Activated CD8-positive, alpha-beta memory T cell treated with anti-CD3 and anti-CD28 coated beads, Interleukin-2, amount 10 ng/mL, durations not matched to agents 7 days and 5 days (primary cell): ENCODE measurements around the gene SHH. TPM values are rescaled to one million over a fixed set of nuclear protein-coding genes. Genes with fewer than 3 reads are reported as not detected.

Experiments used
- ATAC-seq: fragments of 150-1000 bp; cut with Tn5 transposase; one replicate; pipeline ENCODE4 v1.10.0; 2021; ENCODE audit warnings: moderate library complexity
- CTCF ChIA-PET: fragments of 350-600 bp; sonication (Branson Sonifier 250); formaldehyde crosslinking; loops from one replicate; lab custom pipeline; 2021; ENCODE audit warnings: antibody characterized with exemption; lab: Charles Lee
- DNase-seq: peaks from one replicate; pipeline ENCODE4 v3.0.0-alpha.2; 2020
- H3K27ac Mint-ChIP-seq: one replicate; pipeline ENCODE4 v1.8.0; 2021; ENCODE audit warnings: mild to moderate bottlenecking, mixed read lengths
- H3K27me3 Mint-ChIP-seq: one replicate; pipeline ENCODE4 v1.8.0; 2021; ENCODE audit warnings: mixed read lengths
- H3K36me3 Mint-ChIP-seq: one replicate; pipeline ENCODE4 v1.8.0; 2021; ENCODE audit warnings: mild to moderate bottlenecking, mixed read lengths
- H3K4me1 Mint-ChIP-seq: one replicate; pipeline ENCODE4 v1.8.0; 2021; ENCODE audit warnings: mixed read lengths
- H3K4me3 Mint-ChIP-seq: one replicate; pipeline ENCODE4 v1.8.0; 2021; ENCODE audit warnings: mild to moderate bottlenecking, moderate library complexity, mixed read lengths
- H3K9me3 Mint-ChIP-seq: one replicate; pipeline ENCODE4 v1.8.0; 2022; ENCODE audit warnings: low read depth, mixed read lengths
- total RNA-seq, 2 experiments: library from RNA; stranded (reverse); gene quantifications; one replicate each; pipeline ENCODE4 v1.2.3, GENCODE V29; 2021

The SHH gene
- total RNA-seq, 2 experiments from 2014 or later = not detected

- H3K4me3 Mint-ChIP-seq = no peak overlapping the region
- no peak for DNase-seq
- no peak overlapping the region for H3K27ac Mint-ChIP-seq
- H3K36me3 Mint-ChIP-seq = no peaks in the 10 kb centered on the region
- no peak for ATAC-seq
- H3K9me3 Mint-ChIP-seq = no peaks in the 10 kb centered on the region
- H3K4me1 Mint-ChIP-seq = peaks cover 16% of the 10 kb centered on the region
- CTCF ChIA-PET = interaction anchor here (1.4 kb wide), 1 partner anchor 17 kb away, joined by 3 read pairs; no protein-coding TSS in a partner anchor
- peaks cover 72% of the 10 kb centered on the region for H3K27me3 Mint-ChIP-seq
Observed at GRCh38 chr7:155811560-155811894, 736 bp downstream of the SHH start.

GRCh38 chr7:155810770-155811559, 1.3 kb downstream of the SHH start:
- ATAC-seq = no peak
- CTCF ChIA-PET = interaction anchor here (0.9 to 1.4 kb wide), 3 partner anchors 16 to 1014 kb away, joined by 3 to 4 read pairs (median 4); no protein-coding TSS in a partner anchor

GRCh38 chr7:155809947-155810769, 2.1 kb downstream of the SHH start:
- DNase-seq (no peak), ATAC-seq (no peak)
- CTCF ChIA-PET = interaction anchor here (0.9 kb wide), 2 partner anchors 212 to 1015 kb away, joined by 4 read pairs; no protein-coding TSS in a partner anchor
- Mint-ChIP-seq H3K27me3 (peaks cover 74% of the 10 kb centered on the region), H3K36me3 (no peaks in the 10 kb centered on the region), H3K4me1 (peaks cover 16% of the 10 kb centered on the region), H3K27ac (no peak overlapping the region), H3K9me3 (no peaks in the 10 kb centered on the region), H3K4me3 (no peak overlapping the region)

More at GRCh38 chr7:155810770-155811559, 1.3 kb downstream of the SHH start:
- H3K9me3 Mint-ChIP-seq = no peaks in the 10 kb centered on the region
- no peaks in the 10 kb centered on the region for H3K36me3 Mint-ChIP-seq
- no peak overlapping the region for H3K27ac Mint-ChIP-seq
- peaks cover 18% of the 10 kb centered on the region for H3K4me1 Mint-ChIP-seq
- peaks cover 77% of the 10 kb centered on the region for H3K27me3 Mint-ChIP-seq
- no peak for DNase-seq
- H3K4me3 Mint-ChIP-seq = no peak overlapping the region

- Mint-ChIP-seq H3K4me1 (peaks cover 17% of the 10 kb centered on the region), H3K27me3 (peaks cover 76% of the 10 kb centered on the region), H3K4me3 (no peak overlapping the region), H3K9me3 (no peaks in the 10 kb centered on the region), H3K36me3 (no peaks in the 10 kb centered on the region), H3K27ac (peak overlapping the region; percentile 32)
- DNase-seq (no peak), ATAC-seq (no peak)
- CTCF ChIA-PET = no interaction called here
Observed at GRCh38 chr7:155809332-155809946, 2.8 kb downstream of the SHH start.

- H3K4me1 Mint-ChIP-seq = peaks cover 18% of the 10 kb centered on the region
- no peak overlapping the region for H3K4me3 Mint-ChIP-seq
- no peaks in the 10 kb centered on the region for H3K9me3 Mint-ChIP-seq
- CTCF ChIA-PET = no interaction called here
- H3K27ac Mint-ChIP-seq = peak overlapping the region; percentile 32
- H3K36me3 Mint-ChIP-seq = no peaks in the 10 kb centered on the region
- H3K27me3 Mint-ChIP-seq = peaks cover 74% of the 10 kb centered on the region
- no peak for ATAC-seq
- no peak for DNase-seq
Observed at GRCh38 chr7:155808549-155809331, 3.5 kb downstream of the SHH start.

- Mint-ChIP-seq H3K27ac (no peak overlapping the region), H3K9me3 (no peaks in the 10 kb centered on the region), H3K4me1 (peaks cover 23% of the 10 kb centered on the region), H3K27me3 (peaks cover 72% of the 10 kb centered on the region), H3K36me3 (no peaks in the 10 kb centered on the region), H3K4me3 (no peak overlapping the region)
- CTCF ChIA-PET = no interaction called here
- ATAC-seq (no peak), DNase-seq (no peak)
Observed at GRCh38 chr7:155807789-155808548, 4.3 kb downstream of the SHH start.

GRCh38 chr7:155807065-155807671, 5.1 kb downstream of the SHH start:
- Mint-ChIP-seq H3K4me3 (no peak overlapping the region), H3K36me3 (no peaks in the 10 kb centered on the region), H3K27me3 (peaks cover 70% of the 10 kb centered on the region), H3K27ac (peak overlapping the region; percentile 15), H3K9me3 (no peaks in the 10 kb centered on the region), H3K4me1 (peaks cover 24% of the 10 kb centered on the region)
- DNase-seq (no peak), ATAC-seq (no peak)
- CTCF ChIA-PET = no interaction called here

GRCh38 chr7:155806096-155806871, 6.0 kb downstream of the SHH start:
- H3K4me3 Mint-ChIP-seq = no peak overlapping the region
- peaks cover 21% of the 10 kb centered on the region for H3K4me1 Mint-ChIP-seq
- no peak for DNase-seq
- H3K27me3 Mint-ChIP-seq = peaks cover 65% of the 10 kb centered on the region
- H3K36me3 Mint-ChIP-seq = no peaks in the 10 kb centered on the region
- CTCF ChIA-PET = no interaction called here
- no peaks in the 10 kb centered on the region for H3K9me3 Mint-ChIP-seq
- no peak for ATAC-seq
- no peak overlapping the region for H3K27ac Mint-ChIP-seq

GRCh38 chr7:155805826-155806095, 6.5 kb downstream of the SHH start:
- CTCF ChIA-PET = no interaction called here
- Mint-ChIP-seq H3K4me1 (peaks cover 21% of the 10 kb centered on the region), H3K4me3 (no peak overlapping the region), H3K36me3 (no peaks in the 10 kb centered on the region), H3K27ac (no peak overlapping the region), H3K9me3 (no peaks in the 10 kb centered on the region), H3K27me3 (peaks cover 65% of the 10 kb centered on the region)
- DNase-seq (no peak), ATAC-seq (no peak)

- CTCF ChIA-PET = no interaction called here
- peak; percentile 69 for ATAC-seq
Observed at GRCh38 chr7:155804897-155805825, 7.1 kb downstream of the SHH start.

GRCh38 chr7:155804431-155804831, 7.8 kb downstream of the SHH start:
- ATAC-seq = no peak
- H3K4me3 Mint-ChIP-seq = no peak overlapping the region
- CTCF ChIA-PET = no interaction called here
- H3K27ac Mint-ChIP-seq = no peak overlapping the region
- no peaks in the 10 kb centered on the region for H3K9me3 Mint-ChIP-seq
- H3K4me1 Mint-ChIP-seq = peaks cover 20% of the 10 kb centered on the region
- DNase-seq = no peak
- no peaks in the 10 kb centered on the region for H3K36me3 Mint-ChIP-seq
- peaks cover 71% of the 10 kb centered on the region for H3K27me3 Mint-ChIP-seq

More at GRCh38 chr7:155804897-155805825, 7.1 kb downstream of the SHH start:
- H3K27me3 Mint-ChIP-seq = peaks cover 65% of the 10 kb centered on the region
- H3K36me3 Mint-ChIP-seq = no peaks in the 10 kb centered on the region
- H3K4me1 Mint-ChIP-seq = peaks cover 21% of the 10 kb centered on the region
- no peaks in the 10 kb centered on the region for H3K9me3 Mint-ChIP-seq
- peak; percentile 59 for DNase-seq
- peak overlapping the region; percentile 46 for H3K4me3 Mint-ChIP-seq
- no peak overlapping the region for H3K27ac Mint-ChIP-seq
